ENCODE data around the gene PPFIBP2.

- TF ChIP-seq CTCF (IDR thresholded peaks at IDR 0.05 in 8 of 11, conservative IDR thresholded peaks at IDR 0.05 in 3 of 11), result no peak
- no peak for TF ChIP-seq POLR2AphosphoS5 (IDR thresholded peaks at IDR 0.05)
These were observed 55.2 kb downstream of the PPFIBP2 start for GRCh38 chr11:7569044-7569443.
